Liver (tissue), 9 donors: ENCODE data around the gene PPP3CA. TPM values are rescaled to one million over a fixed set of nuclear protein-coding genes. Genes with fewer than 3 reads are reported as not detected.
"Not testable (repeated sequence)": the region's sequence is repeated elsewhere in the genome, so short reads cannot be mapped to it uniquely, and the experiment has no call there.

Experiments used
- DNase-seq: peaks from one replicate; pipeline ENCODE4 v3.0.0-alpha.2; 2017; ENCODE audit warnings: low spot score
- H3K27ac ChIP-seq, 2 donors: one replicate each; pipeline ENCODE4 v1.7.0; 2013; ENCODE audit warnings: inconsistent platforms in 2 of 2, low read length in 2 of 2, control low read depth in 1 of 2, low read depth in 1 of 2, mild to moderate bottlenecking in 1 of 2
- H3K27me3 ChIP-seq, 4 donors: one replicate each; pipeline versions ENCODE4 v1.6.1 to v1.7.0; 2013; ENCODE audit warnings: low read length in 3 of 4, inconsistent platforms in 1 of 4, mild to moderate bottlenecking in 1 of 4, moderate library complexity in 1 of 4; ENCODE audit not compliant: control insufficient read depth in 4 of 4, insufficient read depth in 4 of 4
- H3K36me3 ChIP-seq, 4 donors: one replicate each; pipeline versions ENCODE4 v1.6.1 to v1.7.0; 2013; ENCODE audit warnings: low read length in 3 of 4, mild to moderate bottlenecking in 3 of 4, low read depth in 1 of 4, moderate library complexity in 1 of 4; ENCODE audit not compliant: control insufficient read depth in 4 of 4, insufficient read depth in 3 of 4
- H3K4me1 ChIP-seq, 4 donors: one replicate each; pipeline versions ENCODE4 v1.6.1 to v1.7.0; 2013; ENCODE audit warnings: low read length in 3 of 4, mild to moderate bottlenecking in 3 of 4, moderate library complexity in 1 of 4; ENCODE audit not compliant: control insufficient read depth in 4 of 4, insufficient read depth in 4 of 4
- H3K4me3 ChIP-seq, 3 donors: one replicate each; pipeline versions ENCODE4 v1.6.1 to v1.7.0; 2013; ENCODE audit warnings: low read length in 3 of 3, control low read depth in 1 of 3, low read depth in 1 of 3, mild to moderate bottlenecking in 1 of 3
- H3K9ac ChIP-seq, 2 donors: one replicate each; pipeline ENCODE4 v1.7.0; 2013; ENCODE audit warnings: low read length in 2 of 2, mild to moderate bottlenecking in 2 of 2, moderate library complexity in 2 of 2, control low read depth in 1 of 2, low read depth in 1 of 2
- H3K9me3 ChIP-seq, 4 donors: one replicate each; pipeline versions ENCODE4 v1.6.1 to v1.7.0; 2013; ENCODE audit warnings: low read length in 3 of 4; ENCODE audit not compliant: control insufficient read depth in 4 of 4
- EGR1 ChIP-seq, 2 donors: IDR thresholded peaks; 2 replicates each; pipeline ENCODE4 v1.6.1; 2016 to 2018; ENCODE audit warnings: antibody characterized with exemption in 2 of 2, low read depth in 2 of 2
- GABPA ChIP-seq, 2 donors: IDR thresholded peaks in 1 of 2; conservative IDR thresholded peaks in 1 of 2; 2 replicates each; pipeline ENCODE4 v1.6.1; 2016; ENCODE audit warnings: antibody characterized with exemption in 2 of 2, mild to moderate bottlenecking in 1 of 2, moderate library complexity in 1 of 2
- HNF4A ChIP-seq, 2 donors: conservative IDR thresholded peaks; 2 replicates each; pipeline ENCODE4 v1.6.1; 2016; ENCODE audit warnings: antibody characterized with exemption in 2 of 2, mild to moderate bottlenecking in 2 of 2
- HNF4G ChIP-seq: IDR thresholded peaks from 2 replicates; pipeline ENCODE4 v1.6.1; 2016; ENCODE audit warnings: antibody characterized with exemption
- NR2F2 ChIP-seq: IDR thresholded peaks from 2 replicates; pipeline ENCODE4 v1.6.1; 2016; ENCODE audit warnings: antibody characterized with exemption
- RXRA ChIP-seq, 2 donors: IDR thresholded peaks; 2 replicates each; pipeline ENCODE4 v1.6.1; 2017 to 2018; ENCODE audit warnings: antibody characterized with exemption in 2 of 2, mild to moderate bottlenecking in 1 of 2
- SP1 ChIP-seq: IDR thresholded peaks from 2 replicates; pipeline ENCODE4 v1.6.1; 2018; ENCODE audit warnings: antibody characterized with exemption, mild to moderate bottlenecking
- TAF1 ChIP-seq: conservative IDR thresholded peaks from 2 replicates; pipeline ENCODE4 v1.6.1; 2016; ENCODE audit warnings: antibody characterized with exemption, mild to moderate bottlenecking
- WGBS: extraction: QIAGEN DNeasy Blood & Tissue Kit; methylation state at CpG from one replicate; pipeline ENCODE4 v1.1.7; 2013; 5-methylcytosine and 5-hydroxymethylcytosine counted together
- polyA plus RNA-seq, 2 donors: library from polyadenylated mRNA; stranded (reverse) in 1 of 2; unstranded in 1 of 2; fragments of 200-250 nt in 1 of 2; fragments of >200 nt in 1 of 2; fragmentation: Nextera tagmentation in 1 of 2; extraction: Ambion mirVana in 1 of 2; gene quantifications; one replicate each; pipeline versions ENCODE4 v1.2.1 to v1.2.3, GENCODE V29; 2013 to 2015
- total RNA-seq, 2 donors: library from RNA; depleted of rRNA; stranded (reverse); fragments of >200 nt; gene quantifications; one replicate each; pipeline ENCODE4 v1.2.3, GENCODE V29; 2014
- TF ChIP-seq, protein P1 (sequence below): IDR thresholded peaks from 2 replicates; pipeline ENCODE4 v1.6.1; 2016; ENCODE audit warnings: antibody characterized with exemption, mild to moderate bottlenecking
- donor health status: healthy.
- donor health status: healthy.
- donor health status: healthy.
- donor health status: healthy.
- donor health status: healthy.

PPP3CA gene
- total and polyA plus RNA-seq, 4 donors, result 3.6 to 18.2 (median 14.2) TPM

DNA sequence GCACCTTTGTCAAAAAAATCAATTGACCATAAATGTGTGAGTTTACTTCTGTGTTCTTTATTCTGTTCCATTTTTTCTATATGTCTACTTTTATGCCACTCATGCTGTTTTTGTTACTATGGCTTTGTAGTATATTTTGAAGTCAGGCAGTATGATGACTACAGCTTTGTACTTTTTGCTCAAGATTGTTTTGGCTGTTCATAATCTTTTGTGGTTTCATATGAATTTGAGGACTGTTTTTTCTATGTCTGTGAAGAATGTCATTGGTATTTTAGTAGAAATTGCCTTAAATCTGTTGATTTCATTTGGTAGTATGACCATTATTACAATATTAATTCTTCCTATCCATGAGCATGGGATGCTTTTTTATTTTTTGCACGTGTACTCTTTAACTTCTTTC, 346.8 kb downstream of the PPP3CA start:
- 77% methylated on average over 1 of the region's 1 CpG for WGBS
- Histone ChIP-seq H3K4me1 (no peaks in the 10 kb centered on the region), H3K4me3 (no peak overlapping the region), H3K9me3 (no peaks in the 10 kb centered on the region), H3K27me3 (no peaks in the 10 kb centered on the region), H3K36me3 (no peaks in the 10 kb centered on the region), H3K27ac (no peak overlapping the region), H3K9ac (no peak overlapping the region)
- no peak for DNase-seq
- no peak for TF ChIP-seq EGR1 (IDR thresholded peaks at IDR 0.05; ENCODE audit: low read depth in 2 of 2)

DNA sequence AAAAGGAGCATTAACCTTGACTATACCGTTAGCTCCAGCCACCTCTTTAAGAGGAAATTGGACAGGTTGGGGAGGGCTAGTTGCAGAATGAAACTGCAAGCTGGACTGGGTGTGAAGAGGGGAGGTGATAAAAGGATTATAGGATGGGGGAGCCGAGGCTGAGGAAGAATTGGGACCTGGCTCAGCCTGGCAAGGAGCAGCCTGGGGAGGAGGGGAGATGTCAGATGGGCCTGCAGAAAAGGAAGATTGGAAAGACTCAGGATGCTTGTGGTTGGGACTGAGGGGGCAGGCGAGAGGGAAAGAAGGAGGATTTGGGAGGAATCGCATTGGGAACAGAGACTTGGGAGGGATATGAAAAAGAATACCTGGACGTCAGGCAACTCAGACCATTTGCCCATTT, 351.7 kb downstream of the PPP3CA start:
- Histone ChIP-seq H3K27ac (no peak overlapping the region), H3K9me3 (no peaks in the 10 kb centered on the region), H3K4me1 (no peaks in the 10 kb centered on the region), H3K36me3 (no peaks in the 10 kb centered on the region), H3K9ac (no peak overlapping the region), H3K27me3 (no peaks in the 10 kb centered on the region), H3K4me3 (no peak overlapping the region)
- TF ChIP-seq TAF1 (no peak), SP1 (no peak), GABPA (IDR thresholded peaks at IDR 0.05 in 1 of 2, conservative IDR thresholded peaks at IDR 0.05 in 1 of 2) (no peak), HNF4G (no peak), HNF4A (conservative IDR thresholded peaks at IDR 0.05) (no peak), NR2F2 (no peak), RXRA (IDR thresholded peaks at IDR 0.05) (no peak)
- TF ChIP-seq, protein P1, sequence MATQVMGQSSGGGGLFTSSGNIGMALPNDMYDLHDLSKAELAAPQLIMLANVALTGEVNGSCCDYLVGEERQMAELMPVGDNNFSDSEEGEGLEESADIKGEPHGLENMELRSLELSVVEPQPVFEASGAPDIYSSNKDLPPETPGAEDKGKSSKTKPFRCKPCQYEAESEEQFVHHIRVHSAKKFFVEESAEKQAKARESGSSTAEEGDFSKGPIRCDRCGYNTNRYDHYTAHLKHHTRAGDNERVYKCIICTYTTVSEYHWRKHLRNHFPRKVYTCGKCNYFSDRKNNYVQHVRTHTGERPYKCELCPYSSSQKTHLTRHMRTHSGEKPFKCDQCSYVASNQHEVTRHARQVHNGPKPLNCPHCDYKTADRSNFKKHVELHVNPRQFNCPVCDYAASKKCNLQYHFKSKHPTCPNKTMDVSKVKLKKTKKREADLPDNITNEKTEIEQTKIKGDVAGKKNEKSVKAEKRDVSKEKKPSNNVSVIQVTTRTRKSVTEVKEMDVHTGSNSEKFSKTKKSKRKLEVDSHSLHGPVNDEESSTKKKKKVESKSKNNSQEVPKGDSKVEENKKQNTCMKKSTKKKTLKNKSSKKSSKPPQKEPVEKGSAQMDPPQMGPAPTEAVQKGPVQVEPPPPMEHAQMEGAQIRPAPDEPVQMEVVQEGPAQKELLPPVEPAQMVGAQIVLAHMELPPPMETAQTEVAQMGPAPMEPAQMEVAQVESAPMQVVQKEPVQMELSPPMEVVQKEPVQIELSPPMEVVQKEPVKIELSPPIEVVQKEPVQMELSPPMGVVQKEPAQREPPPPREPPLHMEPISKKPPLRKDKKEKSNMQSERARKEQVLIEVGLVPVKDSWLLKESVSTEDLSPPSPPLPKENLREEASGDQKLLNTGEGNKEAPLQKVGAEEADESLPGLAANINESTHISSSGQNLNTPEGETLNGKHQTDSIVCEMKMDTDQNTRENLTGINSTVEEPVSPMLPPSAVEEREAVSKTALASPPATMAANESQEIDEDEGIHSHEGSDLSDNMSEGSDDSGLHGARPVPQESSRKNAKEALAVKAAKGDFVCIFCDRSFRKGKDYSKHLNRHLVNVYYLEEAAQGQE, result no peak
- WGBS, result 83% methylated on average over 5 of the region's 5 CpGs
- no peak for DNase-seq

DNA sequence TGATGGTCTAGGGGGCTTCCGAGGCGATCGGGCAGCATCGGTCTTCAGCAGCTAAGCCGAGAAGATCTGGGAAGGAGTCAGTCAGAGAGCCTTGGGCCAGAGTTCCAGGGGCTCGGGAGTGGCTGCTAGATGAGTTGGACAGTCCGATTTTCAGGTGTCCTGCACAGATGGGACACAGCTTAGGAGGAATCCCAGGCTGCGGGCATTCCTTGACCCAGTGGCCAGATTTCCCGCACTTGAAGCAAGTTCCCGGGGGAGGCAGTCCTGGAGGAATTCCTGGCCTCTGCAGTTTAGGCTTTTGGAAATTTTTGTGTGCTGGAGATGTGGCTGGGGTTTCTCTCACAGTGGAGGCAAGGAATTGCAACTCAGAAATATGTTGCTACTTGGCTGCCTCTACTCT, 352.3 kb downstream of the PPP3CA start:
- not testable (repeated sequence) for DNase-seq, H3K36me3 ChIP-seq, H3K27ac ChIP-seq, H3K9me3 ChIP-seq, H3K4me1 ChIP-seq, H3K4me3 ChIP-seq, H3K27me3 ChIP-seq, H3K9ac ChIP-seq
- 95% methylated on average over 10 of the region's 10 CpGs for WGBS

DNA sequence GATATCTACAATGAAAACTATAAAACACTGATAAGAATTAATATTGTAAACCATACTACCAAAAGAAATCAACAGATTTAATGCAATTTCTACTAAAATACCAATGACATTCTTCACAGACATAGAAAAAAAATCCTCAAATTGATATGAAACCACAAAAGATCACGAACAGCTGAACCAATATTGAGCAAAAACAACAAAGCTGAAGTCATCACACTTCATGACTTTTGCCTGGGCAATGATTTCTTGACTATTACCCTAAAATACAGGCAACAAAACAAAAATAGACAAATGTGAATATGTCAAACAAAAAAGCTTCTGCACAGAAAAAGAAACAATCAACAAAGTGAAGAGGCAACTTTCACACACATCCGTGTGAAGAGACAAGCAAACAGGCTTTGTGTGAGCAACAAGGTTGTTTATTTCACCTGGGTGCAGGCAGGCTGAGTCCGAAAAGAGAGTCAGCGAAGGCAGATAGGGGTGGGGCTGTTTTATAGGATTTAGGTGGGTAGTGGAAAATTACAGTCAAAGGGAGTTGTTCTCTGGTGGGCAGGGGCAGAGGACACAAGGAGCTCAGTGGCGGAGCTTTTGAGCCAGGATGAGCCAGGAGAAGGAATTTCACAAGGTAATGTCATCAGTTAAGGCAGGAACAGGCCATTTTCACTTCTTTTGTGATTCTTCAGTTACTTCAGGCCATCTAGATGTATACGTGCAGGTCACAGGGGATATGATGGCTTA, 355.8 kb downstream of the PPP3CA start:
- H3K4me1 ChIP-seq, H3K9ac ChIP-seq, H3K36me3 ChIP-seq, H3K27ac ChIP-seq, H3K9me3 ChIP-seq, DNase-seq, H3K27me3 ChIP-seq, H3K4me3 ChIP-seq: not testable (repeated sequence)
- WGBS, result 90% methylated on average over 6 of the region's 6 CpGs
